Liver (tissue), 9 donors: Measurements from ENCODE around the gene CAPZB. TPM values are rescaled to one million over a fixed set of nuclear protein-coding genes. Genes with fewer than 3 reads are reported as not detected.

ENCODE experiments used
- DNase-seq: peaks from one replicate; pipeline ENCODE4 v3.0.0-alpha.2; 2017; ENCODE audit warnings: low spot score
- H3K27ac ChIP-seq, 2 donors: one replicate each; pipeline ENCODE4 v1.7.0; 2013; ENCODE audit warnings: inconsistent platforms in 2 of 2, low read length in 2 of 2, control low read depth in 1 of 2, low read depth in 1 of 2, mild to moderate bottlenecking in 1 of 2
- H3K27me3 ChIP-seq, 4 donors: one replicate each; pipeline versions ENCODE4 v1.6.1 to v1.7.0; 2013; ENCODE audit warnings: low read length in 3 of 4, inconsistent platforms in 1 of 4, mild to moderate bottlenecking in 1 of 4, moderate library complexity in 1 of 4; ENCODE audit not compliant: control insufficient read depth in 4 of 4, insufficient read depth in 4 of 4
- H3K36me3 ChIP-seq, 4 donors: one replicate each; pipeline versions ENCODE4 v1.6.1 to v1.7.0; 2013; ENCODE audit warnings: low read length in 3 of 4, mild to moderate bottlenecking in 3 of 4, low read depth in 1 of 4, moderate library complexity in 1 of 4; ENCODE audit not compliant: control insufficient read depth in 4 of 4, insufficient read depth in 3 of 4
- H3K4me1 ChIP-seq, 4 donors: one replicate each; pipeline versions ENCODE4 v1.6.1 to v1.7.0; 2013; ENCODE audit warnings: low read length in 3 of 4, mild to moderate bottlenecking in 3 of 4, moderate library complexity in 1 of 4; ENCODE audit not compliant: control insufficient read depth in 4 of 4, insufficient read depth in 4 of 4
- H3K4me3 ChIP-seq, 3 donors: one replicate each; pipeline versions ENCODE4 v1.6.1 to v1.7.0; 2013; ENCODE audit warnings: low read length in 3 of 3, control low read depth in 1 of 3, low read depth in 1 of 3, mild to moderate bottlenecking in 1 of 3
- H3K9ac ChIP-seq, 2 donors: one replicate each; pipeline ENCODE4 v1.7.0; 2013; ENCODE audit warnings: low read length in 2 of 2, mild to moderate bottlenecking in 2 of 2, moderate library complexity in 2 of 2, control low read depth in 1 of 2, low read depth in 1 of 2
- H3K9me3 ChIP-seq, 4 donors: one replicate each; pipeline versions ENCODE4 v1.6.1 to v1.7.0; 2013; ENCODE audit warnings: low read length in 3 of 4; ENCODE audit not compliant: control insufficient read depth in 4 of 4
- ATF3 ChIP-seq: IDR thresholded peaks from 2 replicates; pipeline ENCODE4 v1.6.1; 2016; ENCODE audit warnings: antibody characterized with exemption
- CTCF ChIP-seq: fragments of 150-350 bp; IDR thresholded peaks from 2 replicates; pipeline ENCODE4 v1.5.1; 2017; ENCODE audit warnings: improper control_type of control experiment, low read depth, low read length; ENCODE audit not compliant: missing input control
- EGR1 ChIP-seq, 2 donors: IDR thresholded peaks; 2 replicates each; pipeline ENCODE4 v1.6.1; 2016 to 2018; ENCODE audit warnings: antibody characterized with exemption in 2 of 2, low read depth in 2 of 2
- FOXA1 ChIP-seq: IDR thresholded peaks from 2 replicates; pipeline ENCODE4 v1.6.1; 2016; ENCODE audit warnings: antibody characterized with exemption
- FOXA2 ChIP-seq: IDR thresholded peaks from 2 replicates; pipeline ENCODE4 v1.6.1; 2016; ENCODE audit warnings: antibody characterized with exemption
- GABPA ChIP-seq, 2 donors: IDR thresholded peaks in 1 of 2; conservative IDR thresholded peaks in 1 of 2; 2 replicates each; pipeline ENCODE4 v1.6.1; 2016; ENCODE audit warnings: antibody characterized with exemption in 2 of 2, mild to moderate bottlenecking in 1 of 2, moderate library complexity in 1 of 2
- HNF4A ChIP-seq, 2 donors: conservative IDR thresholded peaks; 2 replicates each; pipeline ENCODE4 v1.6.1; 2016; ENCODE audit warnings: antibody characterized with exemption in 2 of 2, mild to moderate bottlenecking in 2 of 2
- HNF4G ChIP-seq: IDR thresholded peaks from 2 replicates; pipeline ENCODE4 v1.6.1; 2016; ENCODE audit warnings: antibody characterized with exemption
- JUND ChIP-seq, 2 donors: IDR thresholded peaks; 2 replicates each; pipeline ENCODE4 v1.6.1; 2016; ENCODE audit warnings: antibody characterized with exemption in 2 of 2
- MAX ChIP-seq: IDR thresholded peaks from 2 replicates; pipeline ENCODE4 v1.6.1; 2016; ENCODE audit warnings: antibody characterized with exemption
- NR2F2 ChIP-seq: IDR thresholded peaks from 2 replicates; pipeline ENCODE4 v1.6.1; 2016; ENCODE audit warnings: antibody characterized with exemption
- RAD21 ChIP-seq, 2 donors: IDR thresholded peaks; 2 replicates each; pipeline ENCODE4 v1.6.1; 2016; ENCODE audit warnings: antibody characterized with exemption in 2 of 2, mild to moderate bottlenecking in 2 of 2
- RXRA ChIP-seq, 2 donors: IDR thresholded peaks; 2 replicates each; pipeline ENCODE4 v1.6.1; 2017 to 2018; ENCODE audit warnings: antibody characterized with exemption in 2 of 2, mild to moderate bottlenecking in 1 of 2
- SP1 ChIP-seq: IDR thresholded peaks from 2 replicates; pipeline ENCODE4 v1.6.1; 2018; ENCODE audit warnings: antibody characterized with exemption, mild to moderate bottlenecking
- TAF1 ChIP-seq: conservative IDR thresholded peaks from 2 replicates; pipeline ENCODE4 v1.6.1; 2016; ENCODE audit warnings: antibody characterized with exemption, mild to moderate bottlenecking
- YY1 ChIP-seq: IDR thresholded peaks from 2 replicates; pipeline ENCODE4 v1.6.1; 2016; ENCODE audit warnings: antibody characterized with exemption, mild to moderate bottlenecking
- WGBS: extraction: QIAGEN DNeasy Blood & Tissue Kit; methylation state at CpG from one replicate; pipeline ENCODE4 v1.1.7; 2013; 5-methylcytosine and 5-hydroxymethylcytosine counted together
- polyA plus RNA-seq, 2 donors: library from polyadenylated mRNA; stranded (reverse) in 1 of 2; unstranded in 1 of 2; fragments of 200-250 nt in 1 of 2; fragments of >200 nt in 1 of 2; fragmentation: Nextera tagmentation in 1 of 2; extraction: Ambion mirVana in 1 of 2; gene quantifications; one replicate each; pipeline versions ENCODE4 v1.2.1 to v1.2.3, GENCODE V29; 2013 to 2015
- total RNA-seq, 2 donors: library from RNA; depleted of rRNA; stranded (reverse); fragments of >200 nt; gene quantifications; one replicate each; pipeline ENCODE4 v1.2.3, GENCODE V29; 2014
- TF ChIP-seq, protein P1 (sequence below): IDR thresholded peaks from 2 replicates; pipeline ENCODE4 v1.6.1; 2016; ENCODE audit warnings: antibody characterized with exemption, mild to moderate bottlenecking
- TF ChIP-seq, protein P2 (sequence below): IDR thresholded peaks from 2 replicates; pipeline ENCODE4 v1.6.1; 2016; ENCODE audit warnings: antibody characterized with exemption
- donor health status: healthy.
- donor health status: healthy.
- donor health status: healthy.
- donor health status: healthy.
- donor health status: healthy.

CAPZB gene
- total and polyA plus RNA-seq, 4 donors = 38.3 to 98.9 (median 51.1) TPM

DNA sequence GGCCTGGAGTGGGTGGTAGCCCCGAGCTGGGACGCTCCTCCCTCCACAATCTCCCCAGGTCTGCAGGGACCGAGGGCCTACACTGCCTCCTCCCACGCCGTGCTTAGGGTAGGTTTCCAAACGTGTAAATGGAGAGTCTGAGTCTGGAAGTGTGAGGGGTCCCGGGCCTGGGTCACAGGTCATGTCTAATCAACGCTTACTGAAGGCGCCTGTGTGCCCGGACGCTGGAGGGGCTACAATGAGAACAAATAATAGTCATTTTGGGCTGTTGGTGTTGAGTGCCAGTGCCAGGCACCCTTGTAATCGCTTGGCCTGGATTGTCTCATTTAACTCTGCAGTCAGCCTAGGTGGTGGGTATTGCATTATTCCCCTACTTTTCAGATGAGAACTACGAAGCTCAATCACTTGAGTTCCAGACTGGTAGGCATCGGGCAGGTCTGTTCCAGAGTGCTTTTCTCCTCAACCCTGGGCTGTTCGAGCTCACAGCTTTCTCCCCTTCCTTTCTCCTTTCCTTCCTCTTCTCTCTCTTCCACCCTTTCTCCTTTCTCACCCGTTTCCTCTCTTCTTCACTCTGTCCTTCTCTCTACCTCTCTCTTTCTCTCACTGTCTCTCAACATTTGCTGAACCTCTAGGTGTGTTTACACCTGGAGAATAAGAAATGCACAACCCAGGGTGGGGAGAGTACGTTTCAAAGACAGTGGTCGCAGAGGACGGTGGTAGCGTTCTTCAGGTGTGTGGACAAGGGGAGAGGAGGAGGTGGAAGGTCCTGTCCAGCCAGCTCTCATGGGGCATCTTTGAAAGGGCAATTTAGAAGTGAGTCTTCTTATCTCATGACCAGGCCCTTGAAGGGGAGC lies 172.3 kb downstream of the CAPZB start:
- peak overlapping the region; percentile 83 to 86 for H3K27ac ChIP-seq
- peak overlapping the region; percentile 66 to 79 (median 76) for H3K4me3 ChIP-seq
- H3K36me3 ChIP-seq = peaks cover 3 to 8% (median 5%) of the 10 kb centered on the region in 4 donors
- TF ChIP-seq RAD21 (IDR thresholded peaks at IDR 0.05) (no peak), YY1 (no peak), ATF3 (no peak), TAF1 (no peak), SP1 (no peak), RXRA (IDR thresholded peaks at IDR 0.05) (no peak), NR2F2 (no peak), FOXA1 (no peak), GABPA (IDR thresholded peaks at IDR 0.05 in 1 of 2, conservative IDR thresholded peaks at IDR 0.05 in 1 of 2) (no peak), FOXA2 (no peak), HNF4A (conservative IDR thresholded peaks at IDR 0.05) (no peak), EGR1 (IDR thresholded peaks at IDR 0.05; ENCODE audit: low read depth in 2 of 2) (no peak), MAX (no peak), JUND (IDR thresholded peaks at IDR 0.05) (no peak), HNF4G (no peak), CTCF (no peak)
- TF ChIP-seq, protein P1, sequence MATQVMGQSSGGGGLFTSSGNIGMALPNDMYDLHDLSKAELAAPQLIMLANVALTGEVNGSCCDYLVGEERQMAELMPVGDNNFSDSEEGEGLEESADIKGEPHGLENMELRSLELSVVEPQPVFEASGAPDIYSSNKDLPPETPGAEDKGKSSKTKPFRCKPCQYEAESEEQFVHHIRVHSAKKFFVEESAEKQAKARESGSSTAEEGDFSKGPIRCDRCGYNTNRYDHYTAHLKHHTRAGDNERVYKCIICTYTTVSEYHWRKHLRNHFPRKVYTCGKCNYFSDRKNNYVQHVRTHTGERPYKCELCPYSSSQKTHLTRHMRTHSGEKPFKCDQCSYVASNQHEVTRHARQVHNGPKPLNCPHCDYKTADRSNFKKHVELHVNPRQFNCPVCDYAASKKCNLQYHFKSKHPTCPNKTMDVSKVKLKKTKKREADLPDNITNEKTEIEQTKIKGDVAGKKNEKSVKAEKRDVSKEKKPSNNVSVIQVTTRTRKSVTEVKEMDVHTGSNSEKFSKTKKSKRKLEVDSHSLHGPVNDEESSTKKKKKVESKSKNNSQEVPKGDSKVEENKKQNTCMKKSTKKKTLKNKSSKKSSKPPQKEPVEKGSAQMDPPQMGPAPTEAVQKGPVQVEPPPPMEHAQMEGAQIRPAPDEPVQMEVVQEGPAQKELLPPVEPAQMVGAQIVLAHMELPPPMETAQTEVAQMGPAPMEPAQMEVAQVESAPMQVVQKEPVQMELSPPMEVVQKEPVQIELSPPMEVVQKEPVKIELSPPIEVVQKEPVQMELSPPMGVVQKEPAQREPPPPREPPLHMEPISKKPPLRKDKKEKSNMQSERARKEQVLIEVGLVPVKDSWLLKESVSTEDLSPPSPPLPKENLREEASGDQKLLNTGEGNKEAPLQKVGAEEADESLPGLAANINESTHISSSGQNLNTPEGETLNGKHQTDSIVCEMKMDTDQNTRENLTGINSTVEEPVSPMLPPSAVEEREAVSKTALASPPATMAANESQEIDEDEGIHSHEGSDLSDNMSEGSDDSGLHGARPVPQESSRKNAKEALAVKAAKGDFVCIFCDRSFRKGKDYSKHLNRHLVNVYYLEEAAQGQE = no peak
- TF ChIP-seq, protein P2, sequence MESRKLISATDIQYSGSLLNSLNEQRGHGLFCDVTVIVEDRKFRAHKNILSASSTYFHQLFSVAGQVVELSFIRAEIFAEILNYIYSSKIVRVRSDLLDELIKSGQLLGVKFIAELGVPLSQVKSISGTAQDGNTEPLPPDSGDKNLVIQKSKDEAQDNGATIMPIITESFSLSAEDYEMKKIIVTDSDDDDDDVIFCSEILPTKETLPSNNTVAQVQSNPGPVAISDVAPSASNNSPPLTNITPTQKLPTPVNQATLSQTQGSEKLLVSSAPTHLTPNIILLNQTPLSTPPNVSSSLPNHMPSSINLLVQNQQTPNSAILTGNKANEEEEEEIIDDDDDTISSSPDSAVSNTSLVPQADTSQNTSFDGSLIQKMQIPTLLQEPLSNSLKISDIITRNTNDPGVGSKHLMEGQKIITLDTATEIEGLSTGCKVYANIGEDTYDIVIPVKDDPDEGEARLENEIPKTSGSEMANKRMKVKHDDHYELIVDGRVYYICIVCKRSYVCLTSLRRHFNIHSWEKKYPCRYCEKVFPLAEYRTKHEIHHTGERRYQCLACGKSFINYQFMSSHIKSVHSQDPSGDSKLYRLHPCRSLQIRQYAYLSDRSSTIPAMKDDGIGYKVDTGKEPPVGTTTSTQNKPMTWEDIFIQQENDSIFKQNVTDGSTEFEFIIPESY = no peak
- peak overlapping the region; percentile 68 to 92 for H3K9ac ChIP-seq
- peaks cover 3 to 26% (median 19%) of the 10 kb centered on the region in 4 donors for H3K4me1 ChIP-seq
- 38% methylated on average over 20 of the region's 20 CpGs for WGBS
- no peaks in the 10 kb centered on the region for H3K9me3 ChIP-seq
- DNase-seq = no peak
- no peaks in the 10 kb centered on the region for H3K27me3 ChIP-seq
